GF-D8 (cell line): Measurements from ENCODE around the gene RHNO1.

Experiments used
- DNase-seq: peaks from one replicate; lab custom pipeline; 2025; lab: John Stamatoyannopoulos, UW

Gene RHNO1

GRCh38 chr12:2877047-2877952 is at the start of gene RHNO1, which contains the start of gene FOXM1:
Gene RHNO1, plus strand, starts transcription at chr12:2877223. Its CDS starts 8,144 bp downstream, at chr12:2885367.
Gene FOXM1, minus strand, starts transcription at chr12:2877174. Its CDS starts 2,696 bp downstream, at chr12:2874478.
- peak; percentile 45 for DNase-seq

GRCh38 chr12:2829275-2829674 is 47.7 kb upstream of the RHNO1 start:
- no peak for DNase-seq

GRCh38 chr12:2832550-2833127 is 44.4 kb upstream of the RHNO1 start:
- no peak for DNase-seq

GRCh38 chr12:2833327-2833726 is 43.7 kb upstream of the RHNO1 start:
- DNase-seq = no peak

GRCh38 chr12:2833810-2834209 is 43.2 kb upstream of the RHNO1 start:
- no peak for DNase-seq

- DNase-seq = no peak
Measured at GRCh38 chr12:2834581-2835491, 42.2 kb upstream of the RHNO1 start, which contains the start of gene NRIP2. Gene NRIP2, minus strand, starts transcription at chr12:2835035. Its CDS starts 52 bp downstream, at chr12:2834983.

- DNase-seq = no peak
Measured at GRCh38 chr12:2835691-2836403, 41.2 kb upstream of the RHNO1 start.

GRCh38 chr12:2836574-2836973 is 40.4 kb upstream of the RHNO1 start:
- peak; percentile 27 for DNase-seq

- no peak for DNase-seq
Measured at GRCh38 chr12:2841056-2841650, 35.9 kb upstream of the RHNO1 start.

GRCh38 chr12:2842948-2843347 is 34.1 kb upstream of the RHNO1 start:
- no peak for DNase-seq

GRCh38 chr12:2844786-2845185 is 32.2 kb upstream of the RHNO1 start:
- DNase-seq = no peak

GRCh38 chr12:2845280-2845679 is 31.7 kb upstream of the RHNO1 start:
- no peak for DNase-seq

GRCh38 chr12:2851931-2852330 is 25.1 kb upstream of the RHNO1 start:
- no peak for DNase-seq

- no peak for DNase-seq
Measured at GRCh38 chr12:2853626-2854025, 23.4 kb upstream of the RHNO1 start.

GRCh38 chr12:2854669-2855453 is 22.2 kb upstream of the RHNO1 start:
- DNase-seq = no peak

- no peak for DNase-seq
Measured at GRCh38 chr12:2855546-2855945, 21.5 kb upstream of the RHNO1 start.

GRCh38 chr12:2856051-2856450 is 21.0 kb upstream of the RHNO1 start:
- no peak for DNase-seq

- DNase-seq = no peak
Measured at GRCh38 chr12:2857021-2857431, 20.0 kb upstream of the RHNO1 start, which contains the start of gene TEX52. Gene TEX52, minus strand, starts transcription at chr12:2857039. Its CDS starts 13 bp downstream, at chr12:2857026.

GRCh38 chr12:2857576-2857975 is 19.4 kb upstream of the RHNO1 start:
- DNase-seq = no peak

GRCh38 chr12:2858334-2858733 is 18.7 kb upstream of the RHNO1 start:
- no peak for DNase-seq
